Measurements from ENCODE around the gene CDH4.

DNA sequence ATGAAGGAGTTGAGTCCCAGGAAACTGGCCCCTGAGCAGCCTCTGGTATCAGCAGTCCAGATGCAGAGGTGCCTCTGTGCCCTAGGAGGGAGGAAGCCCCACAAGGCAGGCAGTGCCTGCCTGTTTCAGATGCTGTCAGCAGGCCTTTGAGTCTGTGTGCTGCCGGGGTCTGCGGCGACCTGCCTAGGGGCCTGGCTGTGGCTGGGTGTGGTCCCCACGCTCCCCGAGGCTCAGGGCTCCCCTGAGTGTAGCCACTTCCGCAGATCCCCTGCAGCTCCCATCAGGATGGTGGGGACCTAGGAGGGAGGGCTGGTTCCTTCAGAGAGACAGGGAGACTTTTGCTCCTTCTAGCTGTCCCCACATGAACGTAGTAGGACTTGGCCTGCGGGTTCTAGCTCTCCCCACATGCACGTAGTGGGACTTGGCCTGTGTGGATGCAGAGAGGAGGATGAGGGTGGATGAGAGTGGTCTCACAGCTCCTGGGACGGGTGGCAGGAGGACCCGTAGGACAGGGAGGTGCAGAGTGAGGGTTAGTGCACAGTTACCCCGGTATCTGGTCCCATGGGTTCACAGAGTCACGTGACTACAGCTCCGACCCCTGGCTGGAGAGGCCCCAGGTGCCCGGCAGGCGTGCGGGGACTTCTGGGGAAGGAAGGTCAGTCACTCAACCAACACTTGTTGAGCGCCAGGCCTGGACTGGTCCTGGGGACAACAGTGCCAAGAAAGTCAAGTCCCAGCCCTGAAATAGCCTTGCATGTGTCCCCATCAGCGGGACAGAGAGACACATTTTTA is 41.0 kb downstream of the CDH4 start:
- TF ChIP-seq, protein P1, sequence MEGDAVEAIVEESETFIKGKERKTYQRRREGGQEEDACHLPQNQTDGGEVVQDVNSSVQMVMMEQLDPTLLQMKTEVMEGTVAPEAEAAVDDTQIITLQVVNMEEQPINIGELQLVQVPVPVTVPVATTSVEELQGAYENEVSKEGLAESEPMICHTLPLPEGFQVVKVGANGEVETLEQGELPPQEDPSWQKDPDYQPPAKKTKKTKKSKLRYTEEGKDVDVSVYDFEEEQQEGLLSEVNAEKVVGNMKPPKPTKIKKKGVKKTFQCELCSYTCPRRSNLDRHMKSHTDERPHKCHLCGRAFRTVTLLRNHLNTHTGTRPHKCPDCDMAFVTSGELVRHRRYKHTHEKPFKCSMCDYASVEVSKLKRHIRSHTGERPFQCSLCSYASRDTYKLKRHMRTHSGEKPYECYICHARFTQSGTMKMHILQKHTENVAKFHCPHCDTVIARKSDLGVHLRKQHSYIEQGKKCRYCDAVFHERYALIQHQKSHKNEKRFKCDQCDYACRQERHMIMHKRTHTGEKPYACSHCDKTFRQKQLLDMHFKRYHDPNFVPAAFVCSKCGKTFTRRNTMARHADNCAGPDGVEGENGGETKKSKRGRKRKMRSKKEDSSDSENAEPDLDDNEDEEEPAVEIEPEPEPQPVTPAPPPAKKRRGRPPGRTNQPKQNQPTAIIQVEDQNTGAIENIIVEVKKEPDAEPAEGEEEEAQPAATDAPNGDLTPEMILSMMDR (conservative IDR thresholded peaks at IDR 0.05; ENCODE audit: low read depth, low read length) = no peak
- TF ChIP-seq CEBPB (IDR thresholded peaks at IDR 0.05; ENCODE audit: low read depth, low read length) (no peak), RAD21 (IDR thresholded peaks at IDR 0.05; ENCODE audit: low read length) (no peak), MAFK (IDR thresholded peaks at IDR 0.05; ENCODE audit: low read depth, low read length) (no peak), CHD1 (IDR thresholded peaks at IDR 0.05; ENCODE audit: low read depth, low read length) (no peak), BHLHE40 (IDR thresholded peaks at IDR 0.05; ENCODE audit: low read depth, low read length) (no peak), SMC3 (IDR thresholded peaks at IDR 0.05; ENCODE audit: low read depth, low read length) (no peak), POLR2A (IDR thresholded peaks at IDR 0.05; ENCODE audit: low read depth, low read length) (no peak), RCOR1 (IDR thresholded peaks at IDR 0.05; ENCODE audit: insufficient replicate concordance, low read length) (no peak), RFX5 (IDR thresholded peaks at IDR 0.05; ENCODE audit: low read depth, low read length) (no peak), FOS (IDR thresholded peaks at IDR 0.05; ENCODE audit: low read depth, low read length) (no peak)
- TF ChIP-seq, protein P2, sequence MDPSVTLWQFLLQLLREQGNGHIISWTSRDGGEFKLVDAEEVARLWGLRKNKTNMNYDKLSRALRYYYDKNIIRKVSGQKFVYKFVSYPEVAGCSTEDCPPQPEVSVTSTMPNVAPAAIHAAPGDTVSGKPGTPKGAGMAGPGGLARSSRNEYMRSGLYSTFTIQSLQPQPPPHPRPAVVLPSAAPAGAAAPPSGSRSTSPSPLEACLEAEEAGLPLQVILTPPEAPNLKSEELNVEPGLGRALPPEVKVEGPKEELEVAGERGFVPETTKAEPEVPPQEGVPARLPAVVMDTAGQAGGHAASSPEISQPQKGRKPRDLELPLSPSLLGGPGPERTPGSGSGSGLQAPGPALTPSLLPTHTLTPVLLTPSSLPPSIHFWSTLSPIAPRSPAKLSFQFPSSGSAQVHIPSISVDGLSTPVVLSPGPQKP (IDR thresholded peaks at IDR 0.05; ENCODE audit: borderline replicate concordance, low read depth, low read length) = no peak
- TF ChIP-seq, protein P3, sequence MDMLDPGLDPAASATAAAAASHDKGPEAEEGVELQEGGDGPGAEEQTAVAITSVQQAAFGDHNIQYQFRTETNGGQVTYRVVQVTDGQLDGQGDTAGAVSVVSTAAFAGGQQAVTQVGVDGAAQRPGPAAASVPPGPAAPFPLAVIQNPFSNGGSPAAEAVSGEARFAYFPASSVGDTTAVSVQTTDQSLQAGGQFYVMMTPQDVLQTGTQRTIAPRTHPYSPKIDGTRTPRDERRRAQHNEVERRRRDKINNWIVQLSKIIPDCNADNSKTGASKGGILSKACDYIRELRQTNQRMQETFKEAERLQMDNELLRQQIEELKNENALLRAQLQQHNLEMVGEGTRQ (IDR thresholded peaks at IDR 0.05; ENCODE audit: low read depth, low read length) = no peak

Data from IMR-90 (cell line).